ENCODE measurements around the gene ADD2. TPM values are rescaled to one million over a fixed set of nuclear protein-coding genes. Genes with fewer than 3 reads are reported as not detected.

The ADD2 gene
- total RNA-seq, 2 donors from 2014 or later: 2.3 to 7.6 TPM

DNA sequence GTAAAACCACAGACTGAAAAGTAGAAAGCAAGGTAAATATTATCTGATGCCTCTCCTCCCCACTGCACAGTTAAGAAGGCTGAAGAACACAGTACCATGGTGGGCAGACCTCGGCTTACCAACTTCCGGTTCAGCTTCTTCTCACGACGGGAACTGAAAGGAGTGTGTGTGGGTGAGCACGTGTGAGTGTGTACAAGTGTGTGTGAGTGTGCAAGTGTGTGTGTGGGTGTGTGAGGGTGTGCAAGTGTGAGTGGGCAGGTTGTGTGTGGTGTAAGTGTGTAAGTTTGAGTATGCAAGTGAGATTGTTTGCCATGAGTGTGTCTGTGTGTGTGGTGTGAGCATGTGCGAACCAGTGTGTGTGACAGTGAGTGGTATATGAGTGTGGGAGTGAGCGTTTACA, 103.5 kb downstream of the ADD2 start:
- ATAC-seq: no peak
- no peaks in the 10 kb centered on the region for H3K27me3 ChIP-seq
- DNase-seq: no peak
- intact Hi-C loops (cut with DNase I): no loop called here
- 74 to 77% methylated on average over 7 of the region's 7 CpGs for WGBS, 2 donors
- TF ChIP-seq POLR2A (IDR thresholded peaks at IDR 0.05): no peak
- TF ChIP-seq, protein P1, sequence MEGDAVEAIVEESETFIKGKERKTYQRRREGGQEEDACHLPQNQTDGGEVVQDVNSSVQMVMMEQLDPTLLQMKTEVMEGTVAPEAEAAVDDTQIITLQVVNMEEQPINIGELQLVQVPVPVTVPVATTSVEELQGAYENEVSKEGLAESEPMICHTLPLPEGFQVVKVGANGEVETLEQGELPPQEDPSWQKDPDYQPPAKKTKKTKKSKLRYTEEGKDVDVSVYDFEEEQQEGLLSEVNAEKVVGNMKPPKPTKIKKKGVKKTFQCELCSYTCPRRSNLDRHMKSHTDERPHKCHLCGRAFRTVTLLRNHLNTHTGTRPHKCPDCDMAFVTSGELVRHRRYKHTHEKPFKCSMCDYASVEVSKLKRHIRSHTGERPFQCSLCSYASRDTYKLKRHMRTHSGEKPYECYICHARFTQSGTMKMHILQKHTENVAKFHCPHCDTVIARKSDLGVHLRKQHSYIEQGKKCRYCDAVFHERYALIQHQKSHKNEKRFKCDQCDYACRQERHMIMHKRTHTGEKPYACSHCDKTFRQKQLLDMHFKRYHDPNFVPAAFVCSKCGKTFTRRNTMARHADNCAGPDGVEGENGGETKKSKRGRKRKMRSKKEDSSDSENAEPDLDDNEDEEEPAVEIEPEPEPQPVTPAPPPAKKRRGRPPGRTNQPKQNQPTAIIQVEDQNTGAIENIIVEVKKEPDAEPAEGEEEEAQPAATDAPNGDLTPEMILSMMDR (IDR thresholded peaks at IDR 0.05): no peak
- H3K9me3 ChIP-seq: no peaks in the 10 kb centered on the region
- H3K4me1 ChIP-seq: no peaks in the 10 kb centered on the region
- no peaks in the 10 kb centered on the region for H3K36me3 ChIP-seq (replicated peaks in 1 of 2; ENCODE audit: insufficient read depth in 1 of 2, low read depth in 2 of 2)
- H3K4me3 ChIP-seq: no peak overlapping the region
- H3K27ac ChIP-seq: no peak overlapping the region

DNA sequence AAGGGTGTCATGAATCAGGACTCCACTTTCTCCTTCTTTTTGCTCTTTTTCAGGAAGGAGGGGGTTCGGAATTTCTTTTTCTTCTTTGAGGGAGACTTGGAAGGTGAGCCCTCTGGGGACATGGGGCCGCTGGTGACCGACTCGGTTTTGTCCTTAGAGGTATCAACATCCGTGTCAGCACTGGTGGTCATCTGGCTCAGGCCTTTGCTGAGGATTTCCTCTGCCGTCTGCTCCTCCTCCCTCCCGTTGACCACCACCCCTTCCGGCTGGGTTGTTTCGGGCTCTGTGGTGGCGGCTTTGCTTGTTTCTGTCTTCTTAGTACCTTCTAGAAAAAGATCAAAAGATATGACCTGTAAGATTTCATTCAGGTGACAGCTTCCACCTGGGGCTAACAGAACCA, 104.6 kb downstream of the ADD2 start:
- 84 to 94% methylated on average over 10 of the region's 10 CpGs for WGBS, 2 donors
- ATAC-seq (no peak), DNase-seq (no peak)
- no peak overlapping the region for H3K4me3 ChIP-seq
- H3K4me1 ChIP-seq: no peaks in the 10 kb centered on the region
- no peaks in the 10 kb centered on the region for H3K36me3 ChIP-seq (replicated peaks in 1 of 2; ENCODE audit: insufficient read depth in 1 of 2, low read depth in 2 of 2)
- no peak overlapping the region for H3K27ac ChIP-seq
- no peaks in the 10 kb centered on the region for H3K27me3 ChIP-seq
- no peak for TF ChIP-seq POLR2A (IDR thresholded peaks at IDR 0.05)
- TF ChIP-seq, protein P1 (IDR thresholded peaks at IDR 0.05): no peak
- H3K9me3 ChIP-seq: no peaks in the 10 kb centered on the region
- intact Hi-C loops (cut with DNase I): no loop called here

DNA sequence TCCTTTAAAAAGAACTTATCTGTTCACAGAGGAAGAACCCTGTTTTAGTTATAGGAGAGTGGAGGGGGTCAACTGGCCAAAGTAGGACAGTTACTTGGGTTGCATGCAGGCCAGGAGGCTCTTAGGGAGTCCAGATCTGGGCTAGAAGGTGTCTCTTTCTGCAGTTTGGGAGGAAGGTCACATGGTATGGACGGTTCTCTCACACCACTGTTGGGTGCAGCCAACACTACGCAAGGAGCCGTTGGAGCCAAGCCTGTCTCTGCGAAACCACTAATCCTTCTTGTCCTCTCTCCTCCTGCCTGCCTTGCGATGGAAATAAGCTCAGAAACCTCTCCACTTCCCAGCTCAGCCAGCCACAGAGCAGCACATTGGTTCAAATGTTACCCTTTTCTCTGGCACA, 108.4 kb downstream of the ADD2 start:
- intact Hi-C loops (cut with DNase I): no loop called here
- 79 to 96% methylated on average over 5 of the region's 5 CpGs for WGBS, 2 donors

DNA sequence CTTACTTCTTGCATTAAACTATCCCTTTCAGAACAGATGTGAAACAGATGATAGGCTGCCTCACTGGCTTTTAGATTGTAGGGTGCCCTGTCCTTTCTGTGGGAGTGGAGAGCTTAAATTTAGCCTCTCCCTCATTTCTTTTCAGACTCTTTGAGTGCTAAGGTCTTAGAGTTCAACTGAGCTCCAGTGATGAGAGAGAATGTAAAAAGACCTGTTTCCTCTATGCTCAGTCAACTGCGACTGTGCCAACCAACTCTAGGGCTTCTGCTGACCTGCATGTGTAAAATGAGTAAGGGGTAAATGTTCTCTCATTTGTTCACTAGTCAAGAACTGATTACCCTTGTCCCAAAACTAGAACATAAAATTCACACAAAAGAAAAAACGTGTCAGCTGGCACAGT, 109.5 kb downstream of the ADD2 start:
- H3K36me3 ChIP-seq (replicated peaks in 1 of 2; ENCODE audit: insufficient read depth in 1 of 2, low read depth in 2 of 2): no peaks in the 10 kb centered on the region
- 53 to 59% methylated on average over 2 of the region's 2 CpGs for WGBS, 2 donors

More for the DNA sequence above, 108.4 kb downstream of the ADD2 start:
- no peak for TF ChIP-seq POLR2A (IDR thresholded peaks at IDR 0.05)
- TF ChIP-seq, protein P1 (IDR thresholded peaks at IDR 0.05): no peak
- H3K9me3 ChIP-seq: no peaks in the 10 kb centered on the region
- H3K27me3 ChIP-seq: no peaks in the 10 kb centered on the region
- DNase-seq: no peak
- no peaks in the 10 kb centered on the region for H3K4me1 ChIP-seq
- no peak for ATAC-seq
- no peak overlapping the region for H3K27ac ChIP-seq
- no peaks in the 10 kb centered on the region for H3K36me3 ChIP-seq (replicated peaks in 1 of 2; ENCODE audit: insufficient read depth in 1 of 2, low read depth in 2 of 2)
- no peak overlapping the region for H3K4me3 ChIP-seq

DNA sequence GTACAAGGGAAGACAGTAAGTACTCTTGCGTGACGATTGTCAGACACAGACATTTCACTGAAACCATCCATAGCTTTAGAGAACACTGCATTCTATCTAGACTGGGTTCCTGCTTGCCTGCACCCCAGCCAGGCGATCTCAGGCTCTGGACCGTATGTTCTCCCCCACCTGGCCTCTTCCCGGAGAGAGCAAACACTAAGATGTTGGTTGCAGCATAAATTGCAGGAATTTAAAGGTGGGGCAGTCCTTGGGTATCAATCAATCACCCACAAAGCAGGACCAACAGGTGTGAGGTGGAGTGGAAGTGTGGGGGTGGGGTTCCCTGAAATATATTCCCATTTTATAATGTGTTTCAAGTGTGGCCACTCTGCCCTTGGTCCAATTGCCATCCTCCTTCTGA, 110.8 kb downstream of the ADD2 start:
- intact Hi-C loops (cut with DNase I): no loop called here
- 34 to 45% methylated on average over 5 of the region's 5 CpGs for WGBS, 2 donors
- H3K9me3 ChIP-seq: no peaks in the 10 kb centered on the region
- TF ChIP-seq, protein P1 (IDR thresholded peaks at IDR 0.05): no peak
- no peak for TF ChIP-seq POLR2A (IDR thresholded peaks at IDR 0.05)
- no peak for ATAC-seq
- no peaks in the 10 kb centered on the region for H3K27me3 ChIP-seq
- no peaks in the 10 kb centered on the region for H3K36me3 ChIP-seq (replicated peaks in 1 of 2; ENCODE audit: insufficient read depth in 1 of 2, low read depth in 2 of 2)
- no peaks in the 10 kb centered on the region for H3K4me1 ChIP-seq
- H3K27ac ChIP-seq: no peak overlapping the region
- no peak overlapping the region for H3K4me3 ChIP-seq
- no peak for DNase-seq

More for the DNA sequence above, 109.5 kb downstream of the ADD2 start:
- intact Hi-C loops (cut with DNase I): no loop called here
- TF ChIP-seq, protein P1 (IDR thresholded peaks at IDR 0.05): no peak
- no peak for TF ChIP-seq POLR2A (IDR thresholded peaks at IDR 0.05)
- Histone ChIP-seq H3K27ac (no peak overlapping the region), H3K27me3 (no peaks in the 10 kb centered on the region), H3K4me1 (no peaks in the 10 kb centered on the region), H3K9me3 (no peaks in the 10 kb centered on the region), H3K4me3 (no peak overlapping the region)
- DNase-seq: no peak
- no peak for ATAC-seq
